Activated CD4-positive, alpha-beta memory T cell treated with anti-CD3 and anti-CD28 coated beads for 36 hours (primary cell): Measurements from ENCODE around the gene ILDR1. TPM values are rescaled to one million over a fixed set of nuclear protein-coding genes. Genes with fewer than 3 reads are reported as not detected.
A peak's percentile ranks its signal among the peaks of the same experiment; 100 is the strongest.

Source experiments
- CTCF ChIA-PET: fragments of 350-600 bp; sonication (Branson Sonifier 250); formaldehyde crosslinking; loops from one replicate; lab custom pipeline; 2021; ENCODE audit warnings: antibody characterized with exemption, inconsistent platforms; lab: Charles Lee
- POLR2A ChIA-PET: fragments of 350-600 bp; sonication (Branson Sonifier 250); formaldehyde crosslinking; loops from one replicate; lab custom pipeline; 2021; ENCODE audit warnings: antibody characterized with exemption; lab: Charles Lee
- DNase-seq: peaks from one replicate; pipeline ENCODE4 v3.0.0-alpha.2; 2020
- H3K27ac Mint-ChIP-seq: one replicate; pipeline ENCODE4 v1.8.0; 2021; ENCODE audit warnings: mixed read lengths
- H3K27me3 Mint-ChIP-seq: one replicate; pipeline ENCODE4 v1.8.0; 2021; ENCODE audit warnings: mixed read lengths
- H3K36me3 Mint-ChIP-seq: one replicate; pipeline ENCODE4 v1.8.0; 2021; ENCODE audit warnings: mixed read lengths
- H3K4me1 Mint-ChIP-seq: one replicate; pipeline ENCODE4 v1.8.0; 2021; ENCODE audit warnings: low read depth, mixed read lengths
- H3K4me3 Mint-ChIP-seq: one replicate; pipeline ENCODE4 v1.8.0; 2021; ENCODE audit warnings: mild to moderate bottlenecking, mixed read lengths
- H3K9me3 Mint-ChIP-seq: one replicate; pipeline ENCODE4 v1.8.0; 2021; ENCODE audit warnings: mixed read lengths
- intact Hi-C: fragments of 100-400 bp; cut with micrococcal nuclease; formaldehyde crosslinking; loops from one replicate; pipeline ENCODE4 v1.15.1; 2023
- total RNA-seq, 2 experiments: library from RNA; stranded (reverse); gene quantifications; one replicate each; pipeline ENCODE4 v1.2.3, GENCODE V29; 2021

Gene ILDR1
- total RNA-seq, 2 experiments from 2014 or later = 0.26 to 0.41 TPM

- ChIA-PET CTCF (interaction anchor here (0.8 to 1.2 kb wide), 3 partner anchors 8 to 80 kb away, joined by 3 read pairs; no protein-coding TSS in a partner anchor), POLR2A (no interaction called here)
- Mint-ChIP-seq H3K27me3 (peaks cover 22% of the 10 kb centered on the region), H3K9me3 (no peaks in the 10 kb centered on the region), H3K4me1 (peaks cover 26% of the 10 kb centered on the region), H3K27ac (peak overlapping the region; percentile 18), H3K36me3 (no peaks in the 10 kb centered on the region), H3K4me3 (no peak overlapping the region)
- DNase-seq = no peak
- intact Hi-C loops = loop anchor here (5.0 kb wide), 1 partner anchor 64 kb away; no protein-coding TSS in a partner anchor
Measured at GRCh38 chr3:122012821-122013220, 9.2 kb downstream of the ILDR1 start.

GRCh38 chr3:122011396-122011795 is 10.7 kb downstream of the ILDR1 start:
- CTCF ChIA-PET = no interaction called here
- peaks cover 26% of the 10 kb centered on the region for H3K4me1 Mint-ChIP-seq
- H3K9me3 Mint-ChIP-seq = no peaks in the 10 kb centered on the region
- no peak for DNase-seq
- H3K27me3 Mint-ChIP-seq = peaks cover 17% of the 10 kb centered on the region
- H3K4me3 Mint-ChIP-seq = no peak overlapping the region
- POLR2A ChIA-PET = no interaction called here
- no peaks in the 10 kb centered on the region for H3K36me3 Mint-ChIP-seq
- intact Hi-C loops = loop anchor here (5.0 kb wide), 1 partner anchor 66 kb away; no protein-coding TSS in a partner anchor
- no peak overlapping the region for H3K27ac Mint-ChIP-seq

GRCh38 chr3:122010506-122010905 is 11.5 kb downstream of the ILDR1 start:
- peaks cover 12% of the 10 kb centered on the region for H3K27me3 Mint-ChIP-seq

GRCh38 chr3:122008166-122008565 is 13.9 kb downstream of the ILDR1 start:
- ChIA-PET CTCF (no interaction called here), POLR2A (no interaction called here)
- no peaks in the 10 kb centered on the region for H3K9me3 Mint-ChIP-seq
- peaks cover 18% of the 10 kb centered on the region for H3K27me3 Mint-ChIP-seq
- H3K4me1 Mint-ChIP-seq = peaks cover 40% of the 10 kb centered on the region
- H3K36me3 Mint-ChIP-seq = no peaks in the 10 kb centered on the region
- intact Hi-C loops = no loop called here
- no peak for DNase-seq
- H3K4me3 Mint-ChIP-seq = no peak overlapping the region
- no peak overlapping the region for H3K27ac Mint-ChIP-seq

More at GRCh38 chr3:122010506-122010905, 11.5 kb downstream of the ILDR1 start:
- CTCF ChIA-PET = no interaction called here
- H3K4me1 Mint-ChIP-seq = peaks cover 26% of the 10 kb centered on the region
- no peak for DNase-seq
- H3K4me3 Mint-ChIP-seq = no peak overlapping the region
- H3K36me3 Mint-ChIP-seq = no peaks in the 10 kb centered on the region
- POLR2A ChIA-PET = no interaction called here
- H3K9me3 Mint-ChIP-seq = no peaks in the 10 kb centered on the region
- H3K27ac Mint-ChIP-seq = no peak overlapping the region
- intact Hi-C loops = loop anchor here (5.0 kb wide), 1 partner anchor 67 kb away; no protein-coding TSS in a partner anchor

GRCh38 chr3:122006267-122006666 is 15.8 kb downstream of the ILDR1 start:
- no peaks in the 10 kb centered on the region for H3K9me3 Mint-ChIP-seq
- no peak for DNase-seq
- ChIA-PET CTCF (no interaction called here), POLR2A (no interaction called here)
- H3K4me3 Mint-ChIP-seq = no peak overlapping the region
- H3K36me3 Mint-ChIP-seq = no peaks in the 10 kb centered on the region
- peaks cover 15% of the 10 kb centered on the region for H3K27me3 Mint-ChIP-seq
- intact Hi-C loops = no loop called here
- peaks cover 27% of the 10 kb centered on the region for H3K4me1 Mint-ChIP-seq
- no peak overlapping the region for H3K27ac Mint-ChIP-seq

- Mint-ChIP-seq H3K27ac (no peak overlapping the region), H3K4me3 (no peak overlapping the region), H3K9me3 (no peaks in the 10 kb centered on the region), H3K36me3 (no peaks in the 10 kb centered on the region), H3K27me3 (peaks cover 16% of the 10 kb centered on the region), H3K4me1 (peaks cover 25% of the 10 kb centered on the region)
- ChIA-PET CTCF (interaction anchor here (0.8 to 1.1 kb wide), 3 partner anchors 8 to 77 kb away, joined by 3 to 8 read pairs (median 3); no protein-coding TSS in a partner anchor), POLR2A (no interaction called here)
- intact Hi-C loops = loop anchor here (1.0 kb wide), 1 partner anchor 9 kb away; no protein-coding TSS in a partner anchor
- DNase-seq = peak; percentile 69
Measured at GRCh38 chr3:122004991-122005565, 17.0 kb downstream of the ILDR1 start.

- H3K36me3 Mint-ChIP-seq = no peaks in the 10 kb centered on the region
- POLR2A ChIA-PET = interaction anchor here (0.6 kb wide), 1 partner anchor 16 kb away, joined by 4 read pairs; no protein-coding TSS in a partner anchor
- CTCF ChIA-PET = interaction anchor here (0.8 to 1.1 kb wide), 2 partner anchors 8 to 9 kb away, joined by 3 to 8 read pairs; no protein-coding TSS in a partner anchor
- H3K9me3 Mint-ChIP-seq = no peaks in the 10 kb centered on the region
- intact Hi-C loops = no loop called here
- no peak for DNase-seq
- no peak overlapping the region for H3K27ac Mint-ChIP-seq
- H3K27me3 Mint-ChIP-seq = peaks cover 12% of the 10 kb centered on the region
- H3K4me3 Mint-ChIP-seq = no peak overlapping the region
- H3K4me1 Mint-ChIP-seq = peaks cover 22% of the 10 kb centered on the region
Measured at GRCh38 chr3:122004107-122004506, 17.9 kb downstream of the ILDR1 start.

GRCh38 chr3:122003606-122004005 is 18.4 kb downstream of the ILDR1 start:
- no peak overlapping the region for H3K4me3 Mint-ChIP-seq
- no peaks in the 10 kb centered on the region for H3K36me3 Mint-ChIP-seq
- H3K27ac Mint-ChIP-seq = no peak overlapping the region
- H3K27me3 Mint-ChIP-seq = peaks cover 12% of the 10 kb centered on the region
- DNase-seq = no peak
- H3K9me3 Mint-ChIP-seq = no peaks in the 10 kb centered on the region
- CTCF ChIA-PET = no interaction called here
- H3K4me1 Mint-ChIP-seq = peaks cover 25% of the 10 kb centered on the region
- intact Hi-C loops = no loop called here
- POLR2A ChIA-PET = interaction anchor here (0.6 kb wide), 1 partner anchor 17 kb away, joined by 4 read pairs; no protein-coding TSS in a partner anchor

- intact Hi-C loops = no loop called here
- ChIA-PET CTCF (no interaction called here), POLR2A (no interaction called here)
- Mint-ChIP-seq H3K27ac (no peak overlapping the region), H3K4me1 (peaks cover 30% of the 10 kb centered on the region), H3K27me3 (peaks cover 12% of the 10 kb centered on the region), H3K9me3 (no peaks in the 10 kb centered on the region), H3K36me3 (no peaks in the 10 kb centered on the region), H3K4me3 (no peak overlapping the region)
- no peak for DNase-seq
Measured at GRCh38 chr3:122003112-122003511, 18.9 kb downstream of the ILDR1 start.

GRCh38 chr3:122002611-122003010 is 19.4 kb downstream of the ILDR1 start:
- intact Hi-C loops = no loop called here
- Mint-ChIP-seq H3K36me3 (no peaks in the 10 kb centered on the region), H3K27me3 (peaks cover 12% of the 10 kb centered on the region), H3K4me3 (no peak overlapping the region), H3K4me1 (peaks cover 33% of the 10 kb centered on the region), H3K9me3 (no peaks in the 10 kb centered on the region), H3K27ac (no peak overlapping the region)
- POLR2A ChIA-PET = no interaction called here
- CTCF ChIA-PET = no interaction called here
- no peak for DNase-seq

- Mint-ChIP-seq H3K4me1 (peaks cover 38% of the 10 kb centered on the region), H3K27me3 (peaks cover 12% of the 10 kb centered on the region), H3K27ac (no peak overlapping the region), H3K36me3 (no peaks in the 10 kb centered on the region), H3K9me3 (no peaks in the 10 kb centered on the region), H3K4me3 (no peak overlapping the region)
- intact Hi-C loops = no loop called here
- DNase-seq = no peak
- ChIA-PET CTCF (no interaction called here), POLR2A (no interaction called here)
Measured at GRCh38 chr3:122001892-122002291, 20.2 kb downstream of the ILDR1 start.

- ChIA-PET POLR2A (no interaction called here), CTCF (interaction anchor here (0.6 kb wide), 1 partner anchor 49 kb away, joined by 5 read pairs; no protein-coding TSS in a partner anchor)
- Mint-ChIP-seq H3K4me1 (peaks cover 40% of the 10 kb centered on the region), H3K27me3 (peaks cover 12% of the 10 kb centered on the region), H3K36me3 (no peaks in the 10 kb centered on the region), H3K27ac (no peak overlapping the region), H3K4me3 (no peak overlapping the region), H3K9me3 (no peaks in the 10 kb centered on the region)
- DNase-seq = no peak
- intact Hi-C loops = no loop called here
Measured at GRCh38 chr3:122000936-122001605, 21.0 kb downstream of the ILDR1 start.
